Prostate gland (tissue), 2 donors: ENCODE measurements around the gene RALGPS2. TPM values are rescaled to one million over a fixed set of nuclear protein-coding genes. Genes with fewer than 3 reads are reported as not detected.
"Not testable (repeated sequence)": the region's sequence is repeated elsewhere in the genome, so short reads cannot be mapped to it uniquely, and the experiment has no call there.

Experiments used
- DNase-seq: peaks from one replicate; pipeline ENCODE4 v3.0.0-alpha.2; 2019; ENCODE audit warnings: low spot score
- H3K27ac ChIP-seq, 2 donors: fragments of 200-600 bp; sonication (generic); 2 replicates each; pipeline ENCODE4 v1.5.1; 2017 to 2019
- H3K27me3 ChIP-seq: fragments of 200-600 bp; sonication (generic); replicated peaks from 2 replicates; pipeline ENCODE4 v1.5.1; 2019; ENCODE audit not compliant: insufficient read depth
- H3K36me3 ChIP-seq, 2 donors: fragments of 200-600 bp; sonication (generic); 1 replicate in 1 of 2; 2 replicates in 1 of 2; pipeline versions ENCODE4 v1.5.1 to v1.8.1; 2017 to 2019
- H3K4me1 ChIP-seq: fragments of 200-600 bp; sonication (generic); replicated peaks from 2 replicates; pipeline ENCODE4 v1.5.1; 2019
- H3K4me3 ChIP-seq, 2 donors: fragments of 200-600 bp; sonication (generic); 2 replicates each; pipeline ENCODE4 v1.5.1; 2017 to 2019
- H3K9me3 ChIP-seq: fragments of 200-600 bp; sonication (generic); 2 replicates; pipeline ENCODE4 v1.5.1; 2017
- POLR2A ChIP-seq: fragments of 450-650 bp; IDR thresholded peaks from one replicate; pipeline ENCODE4 v1.6.1; 2016; ENCODE audit warnings: antibody characterized with exemption, mild to moderate bottlenecking
- POLR2AphosphoS5 ChIP-seq: sonication (generic); formaldehyde crosslinking; IDR thresholded peaks from one replicate; pipeline ENCODE4 v1.6.1; 2017; ENCODE audit warnings: antibody characterized with exemption
- WGBS: methylation state at CpG from one replicate; pipeline ENCODE4 v1.1.5; 2018; 5-methylcytosine and 5-hydroxymethylcytosine counted together
- intact Hi-C: fragments of 100-400 bp; cut with DNase I; formaldehyde crosslinking; loops from one replicate; pipeline ENCODE4 v1.14.2; 2022
- total RNA-seq, 2 donors: library from RNA; depleted of rRNA; stranded (reverse); fragments of >200 nt; gene quantifications; one replicate each; pipeline ENCODE4 v1.1.0, GENCODE V29; 2016
- TF ChIP-seq, protein P1 (sequence below), 4 experiments: fragments of 200-600 bp in 2 of 4; fragments of 450-650 bp in 2 of 4; sonication (generic) in 2 of 4; IDR thresholded peaks; 1 replicate in 3 of 4; 2 replicates in 1 of 4; pipeline ENCODE4 v1.5.1; 2016 to 2019; ENCODE audit warnings: antibody characterized with exemption in 4 of 4, mild to moderate bottlenecking in 2 of 4, moderate library complexity in 2 of 4

RALGPS2 gene
- total RNA-seq, 2 donors from 2014 or later, result 25.6 to 26.2 TPM

DNA sequence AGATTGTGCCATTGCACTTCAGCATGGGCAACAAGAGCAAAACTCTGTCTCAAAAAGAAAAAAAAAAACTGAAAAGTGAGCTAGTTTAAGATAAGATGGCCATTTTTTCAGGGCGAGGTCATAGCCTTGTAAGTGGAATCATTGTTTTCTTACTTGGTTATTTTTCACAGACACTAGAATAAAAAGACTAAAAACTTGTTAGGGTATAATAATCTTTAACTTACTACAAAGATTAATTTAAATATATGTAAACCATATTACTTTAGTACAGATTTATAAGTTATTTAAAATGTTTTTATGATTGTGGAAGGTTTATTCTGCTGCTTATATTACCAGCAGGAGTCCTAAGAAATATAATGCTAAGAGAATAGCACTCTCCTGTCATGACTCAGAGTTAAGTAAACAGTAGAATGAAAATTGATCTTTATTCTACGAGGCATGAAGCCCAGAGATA lies 122.4 kb downstream of the RALGPS2 start:
- no peak overlapping the region for H3K4me3 ChIP-seq
- H3K4me1 ChIP-seq, result no peaks in the 10 kb centered on the region
- H3K9me3 ChIP-seq, result no peaks in the 10 kb centered on the region
- TF ChIP-seq, protein P1, sequence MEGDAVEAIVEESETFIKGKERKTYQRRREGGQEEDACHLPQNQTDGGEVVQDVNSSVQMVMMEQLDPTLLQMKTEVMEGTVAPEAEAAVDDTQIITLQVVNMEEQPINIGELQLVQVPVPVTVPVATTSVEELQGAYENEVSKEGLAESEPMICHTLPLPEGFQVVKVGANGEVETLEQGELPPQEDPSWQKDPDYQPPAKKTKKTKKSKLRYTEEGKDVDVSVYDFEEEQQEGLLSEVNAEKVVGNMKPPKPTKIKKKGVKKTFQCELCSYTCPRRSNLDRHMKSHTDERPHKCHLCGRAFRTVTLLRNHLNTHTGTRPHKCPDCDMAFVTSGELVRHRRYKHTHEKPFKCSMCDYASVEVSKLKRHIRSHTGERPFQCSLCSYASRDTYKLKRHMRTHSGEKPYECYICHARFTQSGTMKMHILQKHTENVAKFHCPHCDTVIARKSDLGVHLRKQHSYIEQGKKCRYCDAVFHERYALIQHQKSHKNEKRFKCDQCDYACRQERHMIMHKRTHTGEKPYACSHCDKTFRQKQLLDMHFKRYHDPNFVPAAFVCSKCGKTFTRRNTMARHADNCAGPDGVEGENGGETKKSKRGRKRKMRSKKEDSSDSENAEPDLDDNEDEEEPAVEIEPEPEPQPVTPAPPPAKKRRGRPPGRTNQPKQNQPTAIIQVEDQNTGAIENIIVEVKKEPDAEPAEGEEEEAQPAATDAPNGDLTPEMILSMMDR (IDR thresholded peaks at IDR 0.05), result no peak
- TF ChIP-seq POLR2AphosphoS5, result no peak
- no peak for TF ChIP-seq POLR2A
- H3K36me3 ChIP-seq, result no peaks in the 10 kb centered on the region
- no peaks in the 10 kb centered on the region for H3K27me3 ChIP-seq
- DNase-seq, result no peak
- no peak overlapping the region for H3K27ac ChIP-seq
- 51% methylated on average over 2 of the region's 2 CpGs for WGBS
- intact Hi-C loops, result no loop called here

DNA sequence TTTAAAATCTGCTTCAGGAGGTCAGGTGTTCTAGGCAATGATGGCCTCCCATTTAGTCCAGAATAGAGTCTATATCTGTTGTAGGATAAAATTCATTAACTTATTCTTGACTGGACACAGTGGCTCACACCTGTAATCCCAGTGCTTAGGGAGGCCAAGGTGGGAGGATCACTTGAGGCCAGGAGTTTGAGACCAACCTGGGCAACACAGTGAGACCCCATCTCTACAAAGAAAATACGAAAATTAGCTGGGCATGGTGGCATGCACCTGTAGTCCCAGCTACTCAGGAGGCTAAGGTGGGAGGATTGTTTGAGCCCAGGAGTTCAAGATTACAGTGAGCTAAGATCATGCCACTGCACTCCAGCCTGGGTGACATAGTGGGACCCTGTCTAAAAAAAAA lies 122.9 kb downstream of the RALGPS2 start:
- H3K27ac ChIP-seq, H3K36me3 ChIP-seq, H3K9me3 ChIP-seq, H3K4me1 ChIP-seq, H3K27me3 ChIP-seq, intact Hi-C loops, DNase-seq, H3K4me3 ChIP-seq: not testable (repeated sequence)
- 92% methylated on average over 1 of the region's 1 CpG for WGBS

DNA sequence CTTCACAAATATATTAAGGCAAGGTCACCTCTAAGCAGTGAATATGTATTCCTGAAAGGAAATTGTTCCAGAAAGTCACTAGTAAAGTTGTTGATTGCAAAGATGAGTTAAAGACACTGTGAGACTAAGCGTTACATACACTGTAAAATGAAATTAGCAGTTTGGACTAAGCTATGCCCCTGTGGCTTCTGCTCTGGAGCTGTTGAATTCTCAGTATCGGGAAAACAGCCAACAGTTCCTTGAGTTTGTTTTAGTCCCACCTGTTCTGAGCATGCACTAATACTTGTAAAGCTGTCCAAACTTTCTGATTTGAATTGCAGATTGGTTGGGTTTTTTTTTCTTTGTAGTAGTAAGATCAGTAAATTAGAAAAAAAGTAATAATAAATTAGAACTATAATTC lies 124.9 kb downstream of the RALGPS2 start:
- Histone ChIP-seq H3K27ac (no peak overlapping the region), H3K4me1 (no peaks in the 10 kb centered on the region), H3K27me3 (no peaks in the 10 kb centered on the region), H3K9me3 (no peaks in the 10 kb centered on the region), H3K36me3 (no peaks in the 10 kb centered on the region), H3K4me3 (no peak overlapping the region)
- WGBS, result 46% methylated on average over 2 of the region's 2 CpGs
- intact Hi-C loops, result no loop called here
- TF ChIP-seq, protein P1 (IDR thresholded peaks at IDR 0.05), result no peak
- no peak for TF ChIP-seq POLR2A
- TF ChIP-seq POLR2AphosphoS5, result no peak
- no peak for DNase-seq

DNA sequence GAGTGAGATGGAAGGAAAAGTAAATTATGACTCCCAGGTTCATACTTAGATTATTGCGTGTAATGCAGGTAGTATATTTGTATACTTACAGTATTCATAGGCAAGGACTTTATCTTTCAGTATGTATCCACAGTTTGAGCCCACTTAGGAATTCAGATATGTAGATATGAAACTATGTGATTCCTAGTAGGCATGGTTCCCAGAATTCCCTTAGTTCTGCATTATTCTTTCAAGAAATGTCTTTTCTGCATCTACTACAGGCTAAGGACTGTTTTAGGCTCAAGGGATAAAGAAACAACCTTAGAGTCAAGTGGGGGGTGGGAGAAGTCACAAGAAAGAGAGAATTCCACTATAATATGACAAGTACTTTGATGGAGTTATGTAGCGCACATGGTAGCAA lies 132.1 kb downstream of the RALGPS2 start:
- Histone ChIP-seq H3K27me3 (no peaks in the 10 kb centered on the region), H3K27ac (no peak overlapping the region), H3K4me1 (no peaks in the 10 kb centered on the region), H3K4me3 (no peak overlapping the region), H3K36me3 (no peaks in the 10 kb centered on the region), H3K9me3 (no peaks in the 10 kb centered on the region)
- TF ChIP-seq POLR2A (no peak), POLR2AphosphoS5 (no peak)
- TF ChIP-seq, protein P1 (IDR thresholded peaks at IDR 0.05), result no peak
- intact Hi-C loops, result no loop called here
- DNase-seq, result no peak
- 98% methylated on average over 2 of the region's 2 CpGs for WGBS

DNA sequence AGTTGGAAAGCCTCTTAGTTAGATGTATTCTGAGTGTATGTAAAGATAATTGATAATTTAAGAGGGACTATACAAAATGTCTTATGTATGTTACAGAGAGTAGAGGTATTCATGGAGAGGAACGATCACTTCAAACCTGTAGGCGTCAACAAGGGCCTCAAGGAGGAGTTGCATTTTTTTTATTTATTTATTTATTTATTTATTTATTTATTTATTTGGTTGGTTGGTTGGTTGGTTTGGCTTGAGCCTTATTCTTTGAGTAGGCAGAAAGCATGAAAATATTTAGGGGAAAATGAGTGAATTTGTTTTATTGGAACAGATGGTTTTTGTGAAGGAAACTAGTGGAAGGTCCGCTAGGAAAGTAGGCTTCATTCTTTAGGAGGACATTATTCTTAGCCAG lies 137.4 kb downstream of the RALGPS2 start:
- WGBS, result 95% methylated on average over 3 of the region's 3 CpGs
- Histone ChIP-seq H3K4me1 (no peaks in the 10 kb centered on the region), H3K36me3 (no peaks in the 10 kb centered on the region), H3K27ac (no peak overlapping the region), H3K9me3 (no peaks in the 10 kb centered on the region), H3K4me3 (no peak overlapping the region), H3K27me3 (no peaks in the 10 kb centered on the region)
- TF ChIP-seq, protein P1 (IDR thresholded peaks at IDR 0.05), result no peak
- TF ChIP-seq POLR2A, result no peak
- no peak for TF ChIP-seq POLR2AphosphoS5
- DNase-seq, result no peak
- intact Hi-C loops, result loop anchor here (10.0 kb wide), 1 partner anchor 72 kb away; no protein-coding TSS in a partner anchor
